ENCODE results near the gene BAIAP3. TPM values are rescaled to one million over a fixed set of nuclear protein-coding genes. Genes with fewer than 3 reads are reported as not detected.

Gene BAIAP3
- total and polyA plus RNA-seq, 4 donors = 4.5 to 46.6 (median 11.9) TPM

GRCh38 chr16:1311738-1312466 is 21.5 kb upstream of the BAIAP3 start:
- H3K9me3 ChIP-seq (ENCODE audit: control insufficient read depth in 4 of 4, insufficient read depth in 3 of 4, low read length in 3 of 4) = no peaks in the 10 kb centered on the region
- DNase-seq = no peak
- no peak for TF ChIP-seq CTCF (IDR thresholded peaks at IDR 0.05; ENCODE audit: control extremely low read depth, extremely low read depth)
- H3K27ac ChIP-seq (ENCODE audit: low read depth in 1 of 2, low read length in 1 of 2) = peak overlapping the region in 1 of 2 donors; percentile 23
- WGBS, 2 donors = 32 to 37% methylated on average over 35 of the region's 35 CpGs
- H3K4me1 ChIP-seq (ENCODE audit: control insufficient read depth in 5 of 5, insufficient read depth in 5 of 5, low read length in 5 of 5) = peaks cover 0 to 28% (median 10%) of the 10 kb centered on the region in 5 donors
- H3K36me3 ChIP-seq (ENCODE audit: control insufficient read depth in 4 of 4, insufficient read depth in 4 of 4, low read length in 4 of 4) = peaks cover 6 to 39% (median 12%) of the 10 kb centered on the region in 4 donors
- peak overlapping the region; percentile 7 for H3K4me3 ChIP-seq
- no peak for ATAC-seq (ENCODE audit: insufficient read depth, low FRiP score)
- H3K9ac ChIP-seq (ENCODE audit: insufficient read depth in 1 of 2, low read length in 2 of 2) = peak overlapping the region in 1 of 2 donors; percentile 8
- no peaks in the 10 kb centered on the region for H3K27me3 ChIP-seq (ENCODE audit: control insufficient read depth in 3 of 3, insufficient read depth in 3 of 3, low read length in 2 of 3)

GRCh38 chr16:1312467-1312816 is 21.0 kb upstream of the BAIAP3 start:
- peaks cover 0 to 28% (median 10%) of the 10 kb centered on the region in 5 donors for H3K4me1 ChIP-seq (ENCODE audit: control insufficient read depth in 5 of 5, insufficient read depth in 5 of 5, low read length in 5 of 5)
- H3K9me3 ChIP-seq (ENCODE audit: control insufficient read depth in 4 of 4, insufficient read depth in 3 of 4, low read length in 3 of 4) = no peaks in the 10 kb centered on the region
- H3K27me3 ChIP-seq (ENCODE audit: control insufficient read depth in 3 of 3, insufficient read depth in 3 of 3, low read length in 2 of 3) = no peaks in the 10 kb centered on the region
- no peak overlapping the region for H3K9ac ChIP-seq (ENCODE audit: insufficient read depth in 1 of 2, low read length in 2 of 2)
- peak overlapping the region in 1 of 2 donors; percentile 21 for H3K27ac ChIP-seq (ENCODE audit: low read depth in 1 of 2, low read length in 1 of 2)
- no peak overlapping the region for H3K4me3 ChIP-seq
- TF ChIP-seq CTCF (IDR thresholded peaks at IDR 0.05; ENCODE audit: control extremely low read depth, extremely low read depth) = no peak
- peaks cover 6 to 42% (median 16%) of the 10 kb centered on the region in 4 donors for H3K36me3 ChIP-seq (ENCODE audit: control insufficient read depth in 4 of 4, insufficient read depth in 4 of 4, low read length in 4 of 4)
- WGBS, 2 donors = 78 to 89% methylated on average over 16 of the region's 16 CpGs
- ATAC-seq (ENCODE audit: insufficient read depth, low FRiP score) (no peak), DNase-seq (no peak)

- Histone ChIP-seq H3K4me1 (ENCODE audit: control insufficient read depth in 5 of 5, insufficient read depth in 5 of 5, low read length in 5 of 5) (peaks cover 0 to 28% (median 10%) of the 10 kb centered on the region in 5 donors), H3K9ac (ENCODE audit: insufficient read depth in 1 of 2, low read length in 2 of 2) (no peak overlapping the region), H3K27ac (ENCODE audit: low read depth in 1 of 2, low read length in 1 of 2) (no peak overlapping the region), H3K36me3 (ENCODE audit: control insufficient read depth in 4 of 4, insufficient read depth in 4 of 4, low read length in 4 of 4) (peaks cover 6 to 47% (median 19%) of the 10 kb centered on the region in 4 donors), H3K4me3 (no peak overlapping the region), H3K27me3 (ENCODE audit: control insufficient read depth in 3 of 3, insufficient read depth in 3 of 3, low read length in 2 of 3) (no peaks in the 10 kb centered on the region), H3K9me3 (ENCODE audit: control insufficient read depth in 4 of 4, insufficient read depth in 3 of 4, low read length in 3 of 4) (no peaks in the 10 kb centered on the region)
- DNase-seq = no peak
- no peak for ATAC-seq (ENCODE audit: insufficient read depth, low FRiP score)
- TF ChIP-seq CTCF (IDR thresholded peaks at IDR 0.05; ENCODE audit: control extremely low read depth, extremely low read depth) = no peak
- 91 to 95% methylated on average over 15 of the region's 15 CpGs for WGBS, 2 donors
Observed at GRCh38 chr16:1312903-1313302, 20.5 kb upstream of the BAIAP3 start.
